Medulla oblongata (tissue), 1 donor: ENCODE data around the gene IL1RAP.
"Not testable (repeated sequence)": the region's sequence is repeated elsewhere in the genome, so short reads cannot be mapped to it uniquely, and the experiment has no call there.

Experiments
- DNase-seq: peaks from one replicate; pipeline ENCODE4 v3.0.0-alpha.2; 2015; ENCODE audit errors: extremely low spot score

The IL1RAP gene

DNA sequence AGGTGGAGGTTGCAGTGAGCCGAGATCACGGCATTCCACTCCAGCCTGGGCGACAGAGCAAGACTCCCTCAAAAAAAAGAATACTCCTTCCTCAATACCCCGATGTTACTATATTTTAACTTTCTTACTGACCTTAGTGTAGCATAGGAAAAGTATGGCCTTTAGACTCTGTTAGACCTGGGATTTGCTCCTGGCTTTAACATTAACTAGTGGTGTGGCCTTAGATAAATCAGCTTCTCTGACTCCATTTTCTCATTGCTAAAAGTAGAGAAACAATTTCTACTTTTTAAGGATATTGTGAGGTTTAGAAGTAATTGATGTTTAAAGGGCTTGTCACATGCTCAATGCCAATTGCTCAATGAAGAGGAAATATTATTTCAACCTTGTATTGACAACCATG lies 7.6 kb upstream of the IL1RAP start:
- DNase-seq, result no peak

DNA sequence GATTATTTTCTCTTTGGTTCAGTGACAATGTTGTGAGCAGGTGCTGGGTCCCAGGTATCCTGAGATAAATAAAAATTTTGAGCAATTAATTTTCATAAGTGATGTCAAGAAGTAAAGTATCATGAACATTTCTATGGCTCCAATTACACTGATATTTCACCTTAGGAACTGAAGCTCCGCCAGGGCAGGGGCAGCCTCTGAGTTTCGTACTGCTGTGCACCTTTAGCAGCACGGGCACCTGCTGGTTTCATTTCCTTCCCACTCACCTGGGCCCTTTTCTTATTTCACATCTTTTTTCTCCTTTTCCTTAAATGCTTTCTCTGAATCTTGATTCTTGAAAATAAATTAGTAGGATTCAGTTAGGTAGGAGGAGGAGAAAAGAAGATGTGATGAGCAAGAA lies 1.2 kb upstream of the IL1RAP start:
- no peak for DNase-seq

DNA sequence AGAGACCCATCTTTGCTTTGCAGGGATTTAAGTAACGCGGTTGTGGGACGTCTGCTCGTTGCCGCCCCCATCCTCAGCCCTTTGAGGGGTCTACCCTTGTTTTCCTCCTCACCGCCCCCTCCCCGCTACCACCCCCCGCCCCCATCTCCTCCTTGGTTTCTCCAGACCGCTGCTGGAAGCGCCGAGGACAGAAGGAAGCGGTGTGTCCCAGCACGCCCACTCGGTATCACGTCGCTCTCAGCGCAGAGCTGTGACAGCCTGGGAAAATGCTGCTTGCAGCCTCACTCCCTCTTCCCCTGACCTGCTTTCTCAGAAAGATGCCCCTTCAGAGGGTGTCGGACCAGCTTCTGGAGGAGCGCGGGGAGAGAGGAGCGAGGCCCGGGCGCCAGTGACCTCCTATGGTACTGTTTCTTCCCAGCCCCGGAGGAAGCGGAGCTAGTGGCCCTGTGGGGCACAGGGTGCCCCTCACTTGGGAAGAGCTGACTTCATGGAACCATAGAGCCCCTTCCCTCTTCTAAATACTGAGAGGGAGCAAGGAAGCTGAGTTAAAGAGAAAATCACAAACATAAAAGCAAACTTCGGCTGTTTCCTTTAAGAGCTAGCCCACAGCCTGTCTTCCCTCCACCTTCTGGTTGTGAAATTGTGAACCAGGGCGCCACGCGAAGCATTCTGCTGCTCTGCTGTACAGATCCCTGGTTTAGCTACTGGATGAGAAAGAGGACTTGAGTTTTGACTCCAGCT lies 698 bp downstream of the IL1RAP start:
- peak; percentile 61 for DNase-seq

DNA sequence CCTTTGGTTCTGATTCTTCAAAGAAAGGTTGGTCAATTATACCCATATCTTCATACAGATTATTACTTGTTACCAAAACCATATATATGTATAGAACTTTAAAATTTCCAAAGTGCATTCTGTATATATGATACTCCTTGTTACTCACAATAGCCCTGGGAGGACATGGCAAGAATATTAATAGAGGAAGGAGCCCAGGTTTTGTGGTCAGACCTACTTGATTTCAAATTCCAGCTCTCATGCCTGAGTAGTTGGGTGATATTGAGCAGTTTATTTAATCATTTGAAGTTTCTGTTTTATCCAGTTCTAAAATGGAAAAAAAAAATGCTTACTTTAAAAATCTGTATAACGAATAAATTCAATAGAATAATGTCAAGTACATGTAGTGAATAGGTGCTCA lies 2.5 kb downstream of the IL1RAP start:
- no peak for DNase-seq

DNA sequence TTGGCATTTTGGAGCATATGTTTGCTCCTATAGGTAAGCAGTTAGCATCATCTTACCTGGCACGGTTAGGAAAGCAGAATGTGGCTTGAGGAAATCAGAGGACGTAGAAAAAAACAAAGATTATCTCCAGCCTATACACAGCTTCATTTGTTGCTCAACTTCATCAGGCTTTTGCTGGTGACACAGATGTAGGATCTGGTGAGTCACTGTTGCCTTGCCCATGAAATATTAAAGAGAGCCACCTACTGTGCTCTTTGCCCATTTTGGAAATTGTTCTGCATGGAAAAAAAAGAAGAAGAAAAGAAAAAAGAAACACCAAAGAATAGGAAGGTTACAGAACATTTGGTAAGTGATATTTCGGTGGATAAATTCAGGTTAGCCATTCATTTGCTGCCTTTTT lies 3.8 kb downstream of the IL1RAP start:
- DNase-seq, result no peak

DNA sequence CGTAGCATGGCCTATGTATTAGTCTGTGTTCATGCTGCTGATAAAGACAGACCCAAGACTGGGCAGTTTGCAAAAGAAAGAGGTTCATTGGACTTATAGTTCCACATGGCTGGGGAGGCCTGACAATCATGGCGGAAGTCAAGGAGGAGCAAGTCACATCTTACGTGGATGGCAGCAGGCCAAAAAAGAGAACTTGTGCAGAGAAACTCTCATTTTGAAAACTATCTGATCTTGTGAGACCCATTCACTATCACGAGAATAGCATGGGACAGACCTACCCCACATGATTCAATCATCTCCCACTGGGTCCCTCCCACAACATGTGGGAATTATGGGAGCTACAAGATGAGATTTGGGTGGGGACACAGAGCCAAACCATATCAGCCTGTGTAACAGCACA lies 4.6 kb downstream of the IL1RAP start:
- DNase-seq, result not testable (repeated sequence)

DNA sequence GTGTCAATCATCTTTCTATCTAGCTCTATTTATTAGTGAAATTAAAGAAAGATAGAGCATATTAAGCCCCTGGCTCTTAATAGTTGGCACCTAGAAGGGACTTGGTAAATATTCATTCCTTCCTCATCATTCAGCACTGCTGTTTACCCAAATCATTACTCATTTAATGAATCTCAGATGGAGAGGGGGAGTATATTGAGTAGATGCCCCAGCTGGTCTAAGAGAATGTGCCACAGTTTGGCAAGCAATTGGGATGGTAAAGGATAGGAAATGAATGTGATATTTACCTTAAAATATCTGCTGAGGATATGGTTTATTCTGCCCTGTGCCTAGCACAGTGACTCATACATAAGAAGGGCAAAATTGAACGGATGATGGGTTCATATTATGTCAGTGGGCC lies 6.0 kb downstream of the IL1RAP start:
- DNase-seq, result no peak

DNA sequence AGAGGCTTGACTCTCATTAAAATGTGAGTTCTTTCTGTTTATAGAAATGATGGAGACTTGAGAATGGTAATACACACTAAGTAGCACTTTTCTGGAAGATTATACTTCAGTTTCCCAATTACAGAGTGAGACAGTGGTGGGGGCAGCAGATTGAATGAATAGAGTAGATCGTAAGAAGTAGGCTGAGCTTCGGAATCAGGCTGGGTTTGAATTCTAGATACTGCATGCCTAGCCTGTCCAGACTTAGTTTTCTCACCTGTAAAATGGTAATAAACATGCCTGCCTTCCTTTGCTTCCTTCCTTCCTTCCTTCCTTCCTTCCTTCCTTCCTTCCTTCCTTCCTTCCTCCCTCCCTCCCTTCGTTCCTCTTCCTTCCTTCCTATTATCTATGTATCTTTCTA lies 8.1 kb downstream of the IL1RAP start:
- no peak for DNase-seq

DNA sequence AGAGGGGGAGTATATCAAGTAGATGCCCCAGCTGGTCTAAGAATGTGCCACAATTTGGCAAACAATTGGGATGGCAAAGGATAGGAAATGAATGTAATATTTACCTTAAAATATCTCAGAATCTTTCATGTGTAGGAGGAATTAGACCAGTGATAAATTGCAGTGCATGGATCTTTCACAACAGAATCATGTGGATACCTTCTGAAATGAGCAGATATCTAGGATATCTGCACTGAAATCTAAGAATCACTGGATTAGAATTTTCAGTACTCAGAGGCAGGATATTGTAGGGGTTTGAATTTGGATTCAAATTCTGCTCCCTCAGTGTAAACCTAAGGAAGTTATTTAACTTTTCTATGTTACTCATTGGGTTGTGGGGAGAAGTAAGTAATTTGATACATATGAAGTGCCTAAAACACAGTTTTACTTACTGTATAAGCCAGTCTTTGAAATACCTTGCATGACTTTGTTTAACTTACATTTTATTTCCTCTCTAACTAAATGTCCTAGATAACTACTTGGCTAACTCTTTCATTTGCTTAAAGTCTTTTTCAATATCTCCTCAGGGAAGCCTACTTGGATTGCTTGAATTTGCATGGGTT lies 8.8 kb downstream of the IL1RAP start:
- no peak for DNase-seq

DNA sequence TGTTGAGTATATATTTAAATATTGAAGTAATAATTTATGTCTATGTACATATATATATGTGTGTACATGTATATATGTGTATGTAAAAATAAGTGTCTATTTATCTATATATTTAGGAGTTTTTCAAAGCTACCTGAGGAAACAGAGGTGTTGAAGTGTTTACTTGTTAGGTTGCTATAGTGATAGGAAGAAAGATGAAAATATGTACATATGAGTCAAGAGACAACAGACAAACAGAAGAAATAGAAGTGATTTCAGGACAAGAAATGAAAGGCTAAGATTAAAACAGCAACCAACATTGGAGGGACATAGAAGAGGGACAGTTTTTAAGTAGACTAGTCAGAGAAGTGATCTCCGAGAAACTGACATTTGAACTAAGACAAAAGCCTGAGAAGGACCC lies 11.1 kb downstream of the IL1RAP start:
- no peak for DNase-seq

DNA sequence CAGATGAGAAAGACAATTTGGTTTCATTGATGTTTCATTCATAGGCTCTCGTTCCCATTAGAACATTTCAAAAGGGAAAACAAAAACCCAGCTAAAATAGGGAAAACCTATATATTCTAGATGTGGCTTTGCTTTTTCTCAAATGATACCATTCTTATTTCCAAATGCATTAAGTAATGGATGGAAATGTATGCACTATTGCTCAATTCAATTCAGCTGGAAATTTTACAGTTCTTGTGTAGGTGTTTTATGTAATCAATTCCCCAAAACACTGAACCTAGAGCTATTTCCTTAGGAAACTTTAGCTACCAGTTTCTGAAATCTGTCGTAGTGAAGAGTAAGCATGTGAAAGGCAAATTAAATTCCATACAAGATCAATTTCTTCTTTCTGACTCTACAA lies 11.7 kb downstream of the IL1RAP start:
- no peak for DNase-seq

DNA sequence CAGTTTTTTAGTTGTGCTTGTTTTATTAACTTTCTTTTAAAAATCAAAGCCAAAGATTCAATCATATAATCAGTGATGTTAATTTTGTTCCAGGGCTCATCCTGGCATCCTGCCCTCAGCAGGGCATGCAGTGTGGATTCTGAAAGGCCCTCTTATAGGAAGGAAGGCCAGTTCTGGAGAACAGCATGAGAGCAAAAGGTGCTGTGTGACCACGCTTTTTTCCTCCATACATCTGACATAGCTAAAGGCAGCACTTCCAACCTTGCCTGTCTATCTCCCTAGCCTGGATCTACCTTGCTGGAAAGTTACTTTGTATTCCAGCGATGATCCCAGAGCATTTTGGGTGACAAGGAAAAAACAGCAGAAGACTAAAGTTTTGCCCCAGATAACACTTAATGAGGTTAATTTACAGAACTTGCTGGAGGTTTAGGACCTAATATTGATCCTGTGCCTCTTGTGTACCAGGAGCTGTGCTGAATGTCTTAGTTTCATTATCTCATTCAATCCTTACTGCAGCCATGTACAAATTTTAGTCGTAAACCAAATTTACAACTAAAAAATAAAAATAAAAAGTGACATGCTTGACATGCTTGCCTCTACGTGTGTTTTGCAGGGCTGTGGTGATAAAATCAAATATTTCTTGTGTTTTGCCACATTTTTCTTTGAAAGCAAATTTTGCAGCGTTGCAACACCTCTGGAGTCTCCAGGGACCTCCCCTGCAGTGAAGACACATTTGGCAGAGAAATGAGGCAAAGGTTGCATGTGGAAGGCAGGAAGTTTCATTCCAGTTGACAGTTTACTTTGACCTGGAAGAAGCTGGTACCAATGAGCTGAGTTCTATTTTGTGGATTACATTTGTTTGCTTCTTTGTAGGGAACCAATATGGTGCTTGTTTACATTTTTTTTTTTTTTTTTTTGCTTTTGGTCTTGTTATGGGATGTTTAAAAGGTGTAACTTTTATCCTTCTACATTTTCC lies 13.2 kb downstream of the IL1RAP start:
- DNase-seq, result no peak

DNA sequence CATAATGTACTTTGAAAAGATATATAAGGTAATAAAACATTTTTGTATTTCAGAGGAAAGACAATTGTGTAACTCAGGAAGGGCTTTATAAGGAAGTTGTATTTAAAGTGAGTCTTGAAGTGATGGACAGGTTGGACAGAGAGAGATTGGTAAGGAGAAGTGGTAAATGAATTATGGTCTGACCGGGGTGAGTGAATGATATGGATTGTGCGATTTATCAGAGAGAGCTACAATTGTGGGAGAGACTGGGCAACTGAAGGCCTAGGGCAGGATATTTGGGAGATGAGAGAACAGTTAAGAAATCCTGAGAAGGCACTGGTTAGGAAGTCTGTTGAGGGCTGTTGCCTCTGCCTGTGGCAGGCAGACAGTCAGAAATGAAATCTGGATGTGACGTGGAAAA lies 14.8 kb downstream of the IL1RAP start:
- no peak for DNase-seq

DNA sequence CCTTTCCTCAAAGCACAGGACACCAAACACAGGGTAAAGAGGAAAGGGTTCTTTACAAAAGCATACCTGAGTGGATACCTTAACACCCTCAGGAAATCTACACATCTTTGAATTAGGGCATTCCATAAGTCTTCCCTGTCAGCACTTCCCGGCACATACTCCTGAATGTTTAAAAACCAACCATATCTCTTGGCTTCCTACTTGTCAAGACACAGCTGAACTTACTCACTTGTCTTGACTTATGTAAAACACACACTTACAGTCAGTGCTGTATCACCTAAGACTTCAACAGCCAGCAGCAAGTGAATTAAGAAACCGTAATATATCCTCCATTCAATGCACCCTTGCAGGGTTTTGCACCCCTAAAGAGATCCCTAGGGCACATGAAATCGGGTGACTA lies 17.5 kb downstream of the IL1RAP start:
- DNase-seq, result no peak

DNA sequence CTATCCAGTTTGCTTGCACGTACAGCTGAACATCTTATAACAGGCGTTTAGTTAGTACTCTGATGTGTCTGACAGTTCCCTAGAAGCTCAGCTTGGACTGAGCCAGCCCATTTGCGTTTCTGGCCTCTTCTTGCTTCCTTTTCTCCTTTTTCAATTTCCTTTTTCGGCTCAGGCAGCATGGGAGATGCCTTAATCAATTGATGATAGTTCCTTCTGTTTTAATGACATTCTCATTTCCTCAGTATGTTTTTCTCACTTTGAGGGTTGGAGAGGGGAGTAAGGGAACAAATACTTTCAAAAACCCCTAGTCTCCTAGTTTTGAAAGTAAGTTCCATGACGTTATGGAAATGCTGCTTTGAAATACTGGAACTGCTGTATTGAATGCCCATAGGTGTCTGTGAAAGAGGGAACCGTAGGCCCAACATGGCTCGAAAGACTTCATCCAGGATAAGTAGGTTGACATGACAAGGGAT lies 18.9 kb downstream of the IL1RAP start:
- DNase-seq, result peak; percentile 42

DNA sequence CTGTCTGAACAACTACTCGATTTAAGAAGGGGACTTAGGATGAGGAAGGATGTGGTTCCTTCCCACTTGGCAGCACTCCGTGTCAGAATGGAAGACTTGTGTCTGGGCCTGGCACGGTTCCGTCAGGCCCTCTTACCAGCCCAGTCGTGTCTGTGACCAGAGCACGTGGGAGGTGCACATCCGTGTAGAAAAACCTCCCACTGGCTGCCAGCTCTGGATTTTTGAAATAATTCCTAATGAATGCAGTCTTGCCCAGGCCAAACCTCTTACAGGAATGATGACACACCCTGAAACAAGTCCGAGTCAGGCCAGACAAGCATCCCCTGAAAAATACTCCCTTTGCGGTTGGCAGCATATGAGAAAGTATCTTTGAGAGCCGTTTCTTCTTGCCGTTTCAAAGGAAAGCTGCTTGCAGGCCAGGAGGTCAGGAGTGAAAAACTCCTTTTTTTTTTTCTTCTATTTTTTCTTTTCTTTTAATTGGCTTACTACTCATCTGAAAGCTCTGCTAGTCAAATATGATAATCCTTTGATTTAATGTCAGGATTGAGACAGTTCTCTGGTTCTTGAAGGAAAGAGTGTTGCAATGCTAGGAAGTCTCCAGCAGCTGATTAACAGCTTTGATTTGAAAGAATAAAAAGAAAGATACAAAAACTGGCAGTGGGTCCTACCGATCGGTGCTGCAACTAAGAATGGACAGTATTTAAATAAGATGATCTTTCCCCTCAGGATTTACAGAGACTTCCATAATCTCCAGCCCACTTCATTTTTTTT lies 19.8 kb downstream of the IL1RAP start:
- peak; percentile 89 for DNase-seq

DNA sequence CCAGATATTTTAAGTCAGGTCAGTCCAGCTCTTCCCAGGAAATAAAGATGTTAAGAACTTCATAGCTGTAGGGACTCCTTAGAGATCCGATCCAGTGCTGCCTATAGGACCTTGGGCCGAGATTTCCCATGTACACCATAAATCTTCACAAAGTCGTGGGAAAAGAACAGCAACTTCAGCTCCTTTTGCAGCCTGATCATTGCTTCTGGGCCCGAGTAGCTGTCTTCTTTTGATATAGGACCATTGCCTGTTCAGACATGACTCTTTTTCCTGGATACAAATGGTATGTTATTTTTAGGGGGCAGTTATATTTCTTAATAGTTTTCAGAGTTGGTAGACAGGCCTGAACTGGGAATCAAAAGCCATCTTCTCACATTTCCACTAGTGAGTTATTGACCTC lies 20.5 kb downstream of the IL1RAP start:
- no peak for DNase-seq

DNA sequence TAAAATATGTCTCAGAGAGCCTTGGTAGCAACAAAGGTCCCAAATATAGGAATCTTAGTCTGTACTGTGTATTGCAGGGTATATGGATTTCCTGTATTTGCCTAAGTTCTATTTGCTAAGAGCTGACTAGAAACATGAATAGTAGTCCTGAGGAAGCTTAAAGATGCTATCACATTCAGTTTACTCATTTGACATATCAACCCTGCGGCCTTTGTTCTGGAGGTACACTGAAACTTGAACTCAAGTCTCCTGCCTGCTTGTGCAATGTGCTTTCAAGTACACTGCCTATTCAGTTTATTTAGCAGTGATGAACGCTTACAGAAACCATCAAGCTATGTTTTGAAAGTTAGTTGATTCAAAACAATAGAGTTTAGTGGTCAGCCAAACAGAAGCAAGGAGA lies 21.1 kb downstream of the IL1RAP start:
- DNase-seq, result no peak

DNA sequence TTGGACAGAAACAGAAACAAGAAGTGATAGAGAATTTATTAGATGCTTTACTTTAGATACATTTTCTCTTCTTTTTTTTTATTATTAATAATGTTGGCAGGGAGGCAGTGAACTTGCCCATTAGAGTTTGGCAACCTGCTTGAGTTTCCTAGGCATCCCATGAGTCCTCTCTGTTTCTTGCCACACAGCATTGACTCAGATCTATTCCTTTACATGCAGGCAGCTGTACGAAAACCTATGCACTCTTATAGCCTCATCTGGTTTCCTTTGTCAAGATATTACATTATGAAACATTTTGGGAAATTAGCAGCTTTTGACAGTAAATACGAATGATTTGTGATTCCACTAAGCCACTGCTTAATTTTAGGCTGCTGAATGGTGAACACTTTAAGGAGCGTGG lies 23.3 kb downstream of the IL1RAP start:
- DNase-seq, result no peak

DNA sequence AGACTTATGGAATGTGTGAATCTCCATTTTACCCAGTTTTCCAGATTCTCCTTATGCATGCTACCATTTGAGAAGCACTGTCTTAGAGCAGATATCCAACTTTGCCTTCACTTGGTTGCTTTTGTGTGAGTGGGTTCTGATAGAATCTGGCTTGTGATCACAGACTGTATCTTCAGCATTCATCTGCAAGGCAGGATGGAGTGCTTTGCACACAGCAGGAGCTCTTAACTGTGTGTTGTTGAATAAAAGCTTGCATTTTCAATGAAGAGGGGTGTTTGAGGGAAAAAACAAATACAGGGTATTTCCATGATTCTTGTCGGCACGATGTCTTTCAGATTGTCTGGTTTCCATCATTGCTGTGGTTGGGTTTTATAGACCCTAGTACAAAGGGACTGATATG lies 24.4 kb downstream of the IL1RAP start:
- no peak for DNase-seq

DNA sequence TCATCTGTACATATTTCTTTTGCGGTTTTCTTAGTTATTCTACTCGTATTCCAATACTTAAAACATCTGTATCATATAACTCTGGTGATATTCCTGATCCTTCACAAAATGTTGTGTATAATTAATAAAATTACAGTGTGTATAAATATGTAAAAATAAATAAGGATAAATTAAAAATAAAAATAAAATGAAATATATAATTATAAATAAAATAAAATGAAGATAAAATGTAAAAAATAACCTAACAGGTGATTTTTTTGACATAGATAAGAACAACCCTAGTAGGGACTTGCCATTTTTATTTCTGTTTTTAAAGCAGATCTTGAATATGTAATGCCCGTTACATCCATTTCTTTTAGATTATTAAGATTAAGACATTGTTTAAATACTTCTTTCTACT lies 25.6 kb downstream of the IL1RAP start:
- DNase-seq, result no peak

DNA sequence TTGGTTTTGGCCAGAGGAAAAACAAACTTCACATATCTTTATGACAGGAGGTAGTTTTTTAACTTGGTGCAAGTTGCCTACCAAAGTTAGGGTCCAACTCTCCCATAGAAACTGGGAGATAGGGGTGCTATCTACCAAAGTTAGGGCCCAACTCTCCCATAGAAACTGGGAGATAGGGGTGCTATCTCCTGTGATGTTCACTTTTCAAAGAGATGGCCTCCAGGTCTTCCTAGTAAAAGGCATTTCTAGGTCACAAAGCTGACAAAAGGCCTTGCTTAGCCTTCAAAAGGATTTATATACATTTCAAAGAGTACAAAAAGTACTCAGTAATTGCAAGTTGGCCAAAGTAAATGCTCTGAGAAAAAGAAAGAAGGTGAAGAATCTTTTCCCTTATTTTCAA lies 27.1 kb downstream of the IL1RAP start:
- DNase-seq, result no peak
